GM12801 (cell line): ENCODE measurements around the gene MEAF6.

ENCODE experiments used
- CTCF ChIP-seq: IDR thresholded peaks from one replicate; pipeline ENCODE4 v1.5.1; 2011; ENCODE audit warnings: control low read depth; ENCODE audit not compliant: insufficient read length; ENCODE audit errors: extremely low read depth

The MEAF6 gene

GRCh38 chr1:37509181-37509580 lies 5.4 kb downstream of the MEAF6 start:
- TF ChIP-seq CTCF, result no peak

- no peak for TF ChIP-seq CTCF
Measured at GRCh38 chr1:37506740-37507139, 7.8 kb downstream of the MEAF6 start.

GRCh38 chr1:37502104-37502503 lies 12.5 kb downstream of the MEAF6 start:
- TF ChIP-seq CTCF, result no peak

- no peak for TF ChIP-seq CTCF
Measured at GRCh38 chr1:37501661-37502060, 12.9 kb downstream of the MEAF6 start.

- no peak for TF ChIP-seq CTCF
Measured at GRCh38 chr1:37498872-37499617, 15.5 kb downstream of the MEAF6 start.

GRCh38 chr1:37497832-37498231 lies 16.7 kb downstream of the MEAF6 start:
- no peak for TF ChIP-seq CTCF

GRCh38 chr1:37495875-37496274 lies 18.7 kb downstream of the MEAF6 start:
- TF ChIP-seq CTCF, result no peak
